GM19463 (cell line): ENCODE results near the gene IPO9.
"Not testable (repeated sequence)": the region's sequence is repeated elsewhere in the genome, so short reads cannot be mapped to it uniquely, and the experiment has no call there.

Experiments
- ATAC-seq: cut with Tn5 transposase; IDR thresholded peaks from one replicate; pipeline ENCODE4 v1.9.1; 2021; ENCODE audit warnings: mild to moderate bottlenecking, moderate library complexity; ENCODE audit not compliant: unreplicated experiment

The IPO9 gene

GRCh38 chr1:201845331-201846083 lies 16.6 kb downstream of the IPO9 start:
- no peak for ATAC-seq

GRCh38 chr1:201847150-201847549 lies 18.2 kb downstream of the IPO9 start:
- no peak for ATAC-seq

GRCh38 chr1:201848230-201848629 lies 19.3 kb downstream of the IPO9 start:
- ATAC-seq, result no peak

- ATAC-seq, result no peak
Observed at GRCh38 chr1:201849372-201850052, 20.6 kb downstream of the IPO9 start.

- ATAC-seq, result no peak
Observed at GRCh38 chr1:201850053-201850397, 21.1 kb downstream of the IPO9 start.

GRCh38 chr1:201851949-201852348 lies 23.0 kb downstream of the IPO9 start:
- ATAC-seq, result no peak

- not testable (repeated sequence) for ATAC-seq
Observed at GRCh38 chr1:201856722-201857121, 27.8 kb downstream of the IPO9 start.

- no peak for ATAC-seq
Observed at GRCh38 chr1:201859424-201859823, 30.5 kb downstream of the IPO9 start.

- ATAC-seq, result no peak
Observed at GRCh38 chr1:201861448-201861847, 32.5 kb downstream of the IPO9 start.

- no peak for ATAC-seq
Observed at GRCh38 chr1:201870397-201870796, 41.4 kb downstream of the IPO9 start.

- ATAC-seq, result no peak
Observed at GRCh38 chr1:201874672-201875071, 45.7 kb downstream of the IPO9 start.

GRCh38 chr1:201876148-201876818 lies 47.3 kb downstream of the IPO9 start:
- no peak for ATAC-seq

GRCh38 chr1:201877877-201878401 lies 49.0 kb downstream of the IPO9 start:
- no peak for ATAC-seq

GRCh38 chr1:201880928-201881571 lies 52.1 kb downstream of the IPO9 start:
- ATAC-seq, result no peak

- no peak for ATAC-seq
Observed at GRCh38 chr1:201881617-201882016, 52.7 kb downstream of the IPO9 start.

GRCh38 chr1:201882665-201883132 lies 53.7 kb downstream of the IPO9 start:
- peak; percentile 56 for ATAC-seq

- no peak for ATAC-seq
Observed at GRCh38 chr1:201883266-201883665, 54.3 kb downstream of the IPO9 start.

- ATAC-seq, result no peak
Observed at GRCh38 chr1:201883786-201884185, 54.8 kb downstream of the IPO9 start.

- no peak for ATAC-seq
Observed at GRCh38 chr1:201884425-201884824, 55.5 kb downstream of the IPO9 start.

- ATAC-seq, result no peak
Observed at GRCh38 chr1:201885531-201886075, 56.6 kb downstream of the IPO9 start.
